Neural crest cell (in vitro differentiated cells): ENCODE results near the gene CD6. TPM values are rescaled to one million over a fixed set of nuclear protein-coding genes. Genes with fewer than 3 reads are reported as not detected.
A peak's percentile ranks its signal among the peaks of the same experiment; 100 is the strongest.

Experiments used
- DNase-seq: peaks from one replicate; pipeline ENCODE4 v3.0.0; 2021; ENCODE audit warnings: low read depth, mixed read lengths, low spot score
- H3K27ac Mint-ChIP-seq: one replicate; pipeline ENCODE4 v1.8.0; 2021; ENCODE audit warnings: mild to moderate bottlenecking, mixed read lengths; ENCODE audit not compliant: unreplicated experiment
- H3K27me3 Mint-ChIP-seq: 2 replicates; pipeline ENCODE4 v1.8.0; 2021; ENCODE audit warnings: low read depth, mild to moderate bottlenecking, mixed read lengths
- H3K36me3 Mint-ChIP-seq: 2 replicates; pipeline ENCODE4 v1.8.0; 2021; ENCODE audit warnings: low read depth, mild to moderate bottlenecking, mixed read lengths
- H3K4me1 Mint-ChIP-seq: 2 replicates; pipeline ENCODE4 v1.8.0; 2021; ENCODE audit warnings: mixed read lengths
- H3K4me3 Mint-ChIP-seq: one replicate; pipeline ENCODE4 v1.8.0; 2021; ENCODE audit warnings: mild to moderate bottlenecking, mixed read lengths
- H3K9me3 Mint-ChIP-seq: 2 replicates; pipeline ENCODE4 v1.8.0; 2021; ENCODE audit warnings: mixed read lengths
- total RNA-seq: library from RNA; stranded (reverse); gene quantifications from 2 replicates; pipeline ENCODE4 v1.2.1, GENCODE V29; 2021
- TF ChIP-seq, protein P1 (sequence below): fragments of 200-600 bp; sonication (generic); conservative IDR thresholded peaks from 2 replicates; pipeline ENCODE4 v1.5.0; 2021; ENCODE audit warnings: antibody characterized with exemption, mild to moderate bottlenecking

Gene CD6
- total RNA-seq, 1 donor from 2014 or later = 0.30 TPM

DNA sequence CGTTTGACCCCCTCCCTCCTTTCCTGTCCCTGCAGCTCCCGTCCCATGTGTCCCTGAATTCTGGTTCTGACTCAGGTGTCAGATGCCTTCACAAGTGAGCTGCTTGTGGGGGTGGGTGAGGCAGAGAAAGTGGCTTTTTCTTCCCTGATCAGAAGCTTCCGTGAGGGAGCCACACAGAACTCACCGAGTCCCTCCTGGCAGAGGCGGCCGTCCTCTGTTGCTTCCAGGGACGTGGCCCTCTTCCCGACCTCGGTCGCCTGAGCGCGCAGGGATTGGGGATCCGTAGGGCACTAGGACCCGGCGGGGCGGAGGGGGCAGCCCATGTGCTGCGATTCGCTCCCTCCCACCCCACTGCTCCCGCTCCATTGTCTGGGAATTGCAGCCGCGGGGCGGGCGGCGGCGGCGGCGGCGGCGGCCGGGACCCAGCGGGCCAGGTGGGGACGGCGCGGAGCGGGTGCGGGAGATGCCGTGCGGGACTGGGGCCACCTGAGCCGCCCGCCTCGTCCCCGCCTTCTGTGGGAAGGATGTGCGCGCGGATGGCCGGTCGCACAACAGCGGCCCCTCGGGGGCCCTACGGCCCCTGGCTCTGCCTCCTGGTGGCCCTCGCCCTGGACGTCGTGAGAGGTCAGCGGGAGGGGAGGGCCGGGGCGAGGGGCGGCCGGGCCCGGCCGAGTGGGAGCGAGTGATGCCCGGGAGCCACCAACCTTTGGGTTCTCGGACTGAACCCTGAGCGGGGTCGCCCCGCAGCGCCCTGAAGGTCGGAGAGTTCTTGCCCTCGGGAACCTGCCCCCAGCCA is 47.2 kb upstream of the CD6 start, which contains the start of gene TMEM132A:
TMEM132A (plus strand) TSS at position 351 of the 796 bp plus-strand sequence; CDS start at position 525, 174 bp downstream.
- no peaks in the 10 kb centered on the region for H3K27me3 Mint-ChIP-seq
- DNase-seq = peak; percentile 69
- TF ChIP-seq, protein P1, sequence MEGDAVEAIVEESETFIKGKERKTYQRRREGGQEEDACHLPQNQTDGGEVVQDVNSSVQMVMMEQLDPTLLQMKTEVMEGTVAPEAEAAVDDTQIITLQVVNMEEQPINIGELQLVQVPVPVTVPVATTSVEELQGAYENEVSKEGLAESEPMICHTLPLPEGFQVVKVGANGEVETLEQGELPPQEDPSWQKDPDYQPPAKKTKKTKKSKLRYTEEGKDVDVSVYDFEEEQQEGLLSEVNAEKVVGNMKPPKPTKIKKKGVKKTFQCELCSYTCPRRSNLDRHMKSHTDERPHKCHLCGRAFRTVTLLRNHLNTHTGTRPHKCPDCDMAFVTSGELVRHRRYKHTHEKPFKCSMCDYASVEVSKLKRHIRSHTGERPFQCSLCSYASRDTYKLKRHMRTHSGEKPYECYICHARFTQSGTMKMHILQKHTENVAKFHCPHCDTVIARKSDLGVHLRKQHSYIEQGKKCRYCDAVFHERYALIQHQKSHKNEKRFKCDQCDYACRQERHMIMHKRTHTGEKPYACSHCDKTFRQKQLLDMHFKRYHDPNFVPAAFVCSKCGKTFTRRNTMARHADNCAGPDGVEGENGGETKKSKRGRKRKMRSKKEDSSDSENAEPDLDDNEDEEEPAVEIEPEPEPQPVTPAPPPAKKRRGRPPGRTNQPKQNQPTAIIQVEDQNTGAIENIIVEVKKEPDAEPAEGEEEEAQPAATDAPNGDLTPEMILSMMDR = no peak
- no peaks in the 10 kb centered on the region for H3K9me3 Mint-ChIP-seq
- H3K4me3 Mint-ChIP-seq = peak within 1 kb of the TSS; percentile 95
- H3K27ac Mint-ChIP-seq = no peak within 1 kb of the TSS
- H3K36me3 Mint-ChIP-seq = peaks cover 14% of the 10 kb centered on the region
- peaks cover 28% of the 10 kb centered on the region for H3K4me1 Mint-ChIP-seq

DNA sequence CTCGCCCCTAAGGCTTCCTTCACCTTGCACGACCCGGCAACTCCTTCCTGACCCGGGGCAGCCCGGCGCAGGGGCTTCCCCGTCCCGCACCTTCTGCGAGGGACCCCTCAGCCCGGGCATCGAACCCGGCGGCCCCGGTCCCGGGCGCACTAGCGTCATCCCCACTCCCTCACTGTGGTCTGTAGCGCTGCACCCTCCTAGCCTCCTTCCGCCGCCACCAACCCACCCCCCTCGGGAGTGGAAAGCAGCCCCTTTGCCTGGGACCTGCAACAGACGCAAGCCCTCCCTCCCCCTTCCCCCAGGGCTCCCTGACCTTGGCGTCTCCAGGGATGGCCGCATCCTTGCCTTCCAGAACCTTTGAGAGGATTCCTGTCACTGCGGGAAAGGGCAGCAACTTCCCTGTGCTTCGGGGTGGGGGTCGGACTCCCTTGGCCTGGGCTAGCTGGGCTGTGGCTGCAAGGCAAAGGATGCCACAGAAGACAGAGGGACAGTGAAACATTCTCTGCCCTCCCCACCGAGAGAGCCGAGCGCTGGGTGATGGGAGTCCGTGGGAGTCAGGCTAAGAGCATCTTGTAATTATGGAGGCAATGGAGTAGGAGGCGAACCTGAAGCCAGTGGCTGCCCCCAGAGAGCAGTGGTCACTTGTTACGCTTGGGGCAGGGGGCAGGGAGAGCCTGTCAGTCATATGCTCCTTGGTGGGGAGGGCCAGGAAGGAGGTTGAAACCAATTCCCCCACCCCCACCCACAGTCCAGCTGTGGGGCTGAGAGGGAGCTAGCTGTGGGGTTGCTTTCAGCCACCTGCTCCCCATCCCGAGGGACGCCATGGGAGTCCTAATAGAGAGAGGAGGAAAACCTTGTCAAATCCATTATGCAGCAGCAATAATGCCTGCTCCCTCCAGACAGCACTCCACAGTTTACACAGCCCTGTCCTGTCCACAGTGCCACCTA is 46.3 kb upstream of the CD6 start:
- Mint-ChIP-seq H3K36me3 (peaks cover 17% of the 10 kb centered on the region), H3K27ac (no peak overlapping the region), H3K27me3 (no peaks in the 10 kb centered on the region), H3K4me3 (peak overlapping the region; percentile 95), H3K4me1 (peaks cover 28% of the 10 kb centered on the region), H3K9me3 (no peaks in the 10 kb centered on the region)
- peak; percentile 27 for DNase-seq
- TF ChIP-seq, protein P1 = no peak

GRCh38 chr11:60925868-60926267 is 45.6 kb upstream of the CD6 start:
- H3K4me1 Mint-ChIP-seq = peaks cover 28% of the 10 kb centered on the region

DNA sequence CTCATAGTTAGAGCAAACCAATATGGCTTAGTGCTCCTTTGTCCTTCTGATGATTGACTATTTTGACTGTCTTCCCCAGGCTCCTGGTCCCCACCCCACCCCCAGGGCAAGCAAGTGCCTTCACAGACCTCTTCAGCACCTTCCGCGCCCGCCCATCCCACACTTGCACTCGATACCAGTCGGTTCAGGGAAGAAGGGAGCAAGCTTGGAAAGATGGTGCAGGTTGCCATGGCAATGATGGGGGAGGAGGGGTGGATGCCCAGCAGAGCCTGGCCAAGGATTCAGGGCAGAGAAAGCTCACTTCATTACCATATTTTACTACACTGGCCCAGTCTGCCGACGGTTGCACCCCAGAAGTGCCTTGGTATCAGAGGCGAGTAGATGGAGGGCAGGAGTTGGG is 45.0 kb upstream of the CD6 start:
- H3K36me3 Mint-ChIP-seq = peaks cover 12% of the 10 kb centered on the region
- TF ChIP-seq, protein P1 = no peak

More at GRCh38 chr11:60925868-60926267, 45.6 kb upstream of the CD6 start:
- Mint-ChIP-seq H3K4me3 (peak overlapping the region; percentile 95), H3K9me3 (no peaks in the 10 kb centered on the region), H3K27me3 (no peaks in the 10 kb centered on the region), H3K36me3 (peaks cover 13% of the 10 kb centered on the region), H3K27ac (no peak overlapping the region)
- TF ChIP-seq, protein P1 = no peak
- DNase-seq = no peak

DNA sequence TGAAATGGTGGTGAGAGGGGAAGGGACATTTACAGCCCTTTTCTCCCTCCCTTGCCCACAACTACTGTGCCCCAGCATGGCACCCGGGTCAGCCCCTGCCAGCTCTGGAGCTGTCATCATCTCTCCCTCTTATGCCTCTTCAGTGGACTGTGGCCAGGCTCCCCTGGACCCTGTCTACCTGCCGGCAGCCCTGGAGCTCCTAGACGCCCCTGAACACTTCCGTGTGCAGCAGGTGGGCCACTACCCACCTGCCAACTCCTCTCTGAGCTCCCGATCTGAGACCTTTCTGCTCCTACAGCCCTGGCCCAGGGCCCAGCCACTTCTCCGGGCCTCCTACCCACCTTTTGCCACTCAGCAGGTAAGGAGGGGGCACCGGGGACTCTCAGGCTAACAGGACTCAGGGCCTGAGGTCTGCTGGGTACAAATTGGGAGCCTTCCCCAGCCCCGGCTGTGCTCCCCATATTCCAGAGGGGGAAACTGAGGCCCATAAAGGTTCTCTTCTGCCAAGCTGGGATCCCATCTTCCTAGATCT is 44.4 kb upstream of the CD6 start:
- Mint-ChIP-seq H3K4me1 (peaks cover 28% of the 10 kb centered on the region), H3K4me3 (peak overlapping the region; percentile 95), H3K27ac (no peak overlapping the region), H3K9me3 (no peaks in the 10 kb centered on the region), H3K36me3 (peaks cover 8% of the 10 kb centered on the region), H3K27me3 (no peaks in the 10 kb centered on the region)
- TF ChIP-seq, protein P1 = no peak
- no peak for DNase-seq

More for the DNA sequence above, 45.0 kb upstream of the CD6 start:
- H3K4me3 Mint-ChIP-seq = peak overlapping the region; percentile 95
- no peak overlapping the region for H3K27ac Mint-ChIP-seq
- H3K27me3 Mint-ChIP-seq = no peaks in the 10 kb centered on the region
- H3K4me1 Mint-ChIP-seq = peaks cover 28% of the 10 kb centered on the region
- DNase-seq = no peak
- H3K9me3 Mint-ChIP-seq = no peaks in the 10 kb centered on the region
